Right hindlimb (tissue), 1 donor: ENCODE measurements around the gene LIF.

Experiments
- DNase-seq: peaks from one replicate; pipeline ENCODE4 v3.0.0-alpha.2; 2018

Gene LIF

DNA sequence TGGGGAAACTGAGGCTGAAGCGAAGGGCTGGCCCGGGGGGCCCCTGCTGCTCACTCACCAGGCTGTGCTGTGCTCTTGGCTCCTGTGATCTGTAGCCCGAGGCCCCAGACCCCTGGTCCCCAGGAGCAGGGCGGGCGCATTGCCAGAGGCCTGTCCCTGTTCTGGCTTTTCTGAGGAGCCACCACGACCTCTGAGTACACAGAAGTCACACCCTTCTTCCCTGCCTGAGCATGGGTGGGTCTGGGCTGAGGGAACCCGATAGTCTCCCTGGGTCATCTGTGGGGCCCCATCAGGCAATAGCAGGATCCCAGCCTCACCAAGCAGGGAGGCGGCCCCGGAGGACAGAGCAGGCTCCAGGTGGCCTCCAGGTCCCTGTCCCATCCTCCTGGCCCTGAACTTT lies 37.6 kb upstream of the LIF start:
- DNase-seq = no peak

DNA sequence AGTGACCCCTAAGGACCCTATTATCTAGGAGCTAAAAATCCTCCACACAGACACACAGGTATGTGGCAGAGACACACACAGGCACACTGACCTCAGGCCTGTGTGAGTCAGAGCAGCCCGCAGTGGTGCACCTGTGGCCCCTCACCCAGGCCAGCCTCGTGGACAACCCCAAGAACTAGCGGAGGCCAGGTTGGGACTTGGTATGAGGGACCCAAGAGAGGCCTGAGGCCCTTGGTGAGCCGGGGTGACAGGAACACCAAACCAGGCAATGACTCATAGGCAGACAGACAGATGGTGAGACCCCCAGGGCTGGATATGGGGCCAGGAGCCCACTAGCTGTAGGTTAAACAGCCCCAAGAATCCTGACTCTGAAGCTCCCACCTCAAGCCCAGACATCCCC lies 36.8 kb upstream of the LIF start:
- no peak for DNase-seq

DNA sequence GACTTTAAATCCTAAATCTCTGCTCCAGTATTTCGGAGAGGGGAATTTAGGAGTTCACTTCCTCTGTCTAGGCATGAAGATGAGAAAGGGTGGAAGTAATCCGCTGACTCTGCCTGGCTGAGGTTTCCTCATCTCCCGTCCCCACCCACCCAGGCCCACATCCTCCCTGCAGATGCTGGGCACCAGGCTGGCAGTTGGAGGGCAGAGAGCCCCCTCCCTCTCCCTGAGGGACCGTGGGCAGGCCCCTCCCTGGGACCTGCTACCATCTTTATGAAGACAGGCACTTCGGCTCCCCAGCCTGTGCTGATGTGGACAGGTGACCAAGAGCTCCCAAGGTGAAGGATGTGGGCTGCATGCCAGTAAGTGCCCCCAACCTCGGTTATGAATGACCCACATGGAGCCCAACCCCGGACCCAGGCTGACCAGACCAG lies 36.1 kb upstream of the LIF start:
- DNase-seq = no peak

DNA sequence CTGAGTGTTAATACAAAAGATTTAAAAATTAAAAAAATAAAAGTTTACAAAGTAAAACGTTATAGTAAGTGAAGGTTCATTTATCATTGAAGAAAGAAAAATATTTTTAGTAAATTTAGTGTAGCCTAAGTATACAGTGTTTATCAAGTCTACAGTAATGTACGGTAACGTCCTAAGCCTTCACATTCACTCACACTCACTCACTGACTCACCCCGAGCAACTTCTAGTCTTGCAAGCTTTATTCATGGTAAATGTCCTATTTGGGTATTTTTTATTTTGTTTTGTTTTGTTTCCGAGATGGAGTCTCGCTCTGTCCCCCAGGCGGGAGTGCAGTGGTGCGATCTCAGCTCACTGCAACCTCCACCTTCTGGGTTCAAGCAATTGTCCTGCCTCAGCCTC lies 33.9 kb upstream of the LIF start:
- no peak for DNase-seq

DNA sequence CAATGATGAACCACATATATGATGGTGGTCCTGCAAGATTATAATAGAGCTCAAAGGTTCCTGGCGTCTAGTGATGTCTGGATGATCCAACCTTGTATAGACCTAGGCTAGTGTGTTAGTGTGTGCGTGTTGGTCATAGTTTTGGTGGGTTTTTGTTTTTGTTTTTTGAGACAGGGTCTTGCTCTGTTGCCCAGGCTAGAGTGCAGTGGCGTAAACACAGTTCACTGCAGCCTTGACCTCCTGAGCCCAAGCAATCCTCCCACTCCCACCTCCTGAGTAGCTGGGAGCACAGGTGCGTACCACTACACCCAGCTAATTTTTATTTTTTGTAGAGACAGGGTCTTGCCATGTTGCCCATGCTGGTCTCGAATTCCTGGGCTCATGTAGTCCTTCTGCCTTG lies 33.4 kb upstream of the LIF start:
- no peak for DNase-seq

DNA sequence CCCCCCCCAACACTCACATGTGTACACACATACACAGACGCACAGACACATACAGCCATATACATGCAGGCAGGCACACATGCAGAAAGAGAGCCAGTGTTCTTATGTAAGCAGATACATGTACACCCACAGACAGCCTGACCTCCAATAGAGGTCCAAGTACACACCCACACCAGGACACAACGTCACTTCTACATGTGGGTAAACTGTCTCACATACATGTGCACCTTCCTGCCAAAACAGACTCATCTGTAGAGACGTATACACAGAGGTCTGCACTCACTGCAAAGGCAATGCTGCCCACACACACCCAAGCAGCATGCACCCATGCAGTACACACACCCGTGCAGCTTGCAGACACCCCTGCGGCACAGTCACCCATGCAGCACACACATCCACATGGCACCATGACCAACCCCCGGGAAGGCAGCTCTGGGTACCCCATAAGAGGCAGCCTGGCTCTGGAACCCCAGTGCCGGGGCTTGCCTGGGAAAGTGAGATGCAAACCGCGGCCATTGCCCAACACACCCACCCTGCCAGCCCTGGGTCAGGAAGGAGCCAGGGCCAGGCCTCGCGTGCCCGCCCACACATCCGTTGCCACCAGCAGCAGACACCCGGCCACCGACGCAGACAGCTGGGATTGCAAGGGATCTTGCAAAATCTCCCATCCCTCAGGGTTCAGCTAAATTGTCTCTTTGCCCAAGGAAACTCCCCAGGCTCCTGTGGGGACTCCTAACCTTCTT lies 32.7 kb upstream of the LIF start:
- no peak for DNase-seq

DNA sequence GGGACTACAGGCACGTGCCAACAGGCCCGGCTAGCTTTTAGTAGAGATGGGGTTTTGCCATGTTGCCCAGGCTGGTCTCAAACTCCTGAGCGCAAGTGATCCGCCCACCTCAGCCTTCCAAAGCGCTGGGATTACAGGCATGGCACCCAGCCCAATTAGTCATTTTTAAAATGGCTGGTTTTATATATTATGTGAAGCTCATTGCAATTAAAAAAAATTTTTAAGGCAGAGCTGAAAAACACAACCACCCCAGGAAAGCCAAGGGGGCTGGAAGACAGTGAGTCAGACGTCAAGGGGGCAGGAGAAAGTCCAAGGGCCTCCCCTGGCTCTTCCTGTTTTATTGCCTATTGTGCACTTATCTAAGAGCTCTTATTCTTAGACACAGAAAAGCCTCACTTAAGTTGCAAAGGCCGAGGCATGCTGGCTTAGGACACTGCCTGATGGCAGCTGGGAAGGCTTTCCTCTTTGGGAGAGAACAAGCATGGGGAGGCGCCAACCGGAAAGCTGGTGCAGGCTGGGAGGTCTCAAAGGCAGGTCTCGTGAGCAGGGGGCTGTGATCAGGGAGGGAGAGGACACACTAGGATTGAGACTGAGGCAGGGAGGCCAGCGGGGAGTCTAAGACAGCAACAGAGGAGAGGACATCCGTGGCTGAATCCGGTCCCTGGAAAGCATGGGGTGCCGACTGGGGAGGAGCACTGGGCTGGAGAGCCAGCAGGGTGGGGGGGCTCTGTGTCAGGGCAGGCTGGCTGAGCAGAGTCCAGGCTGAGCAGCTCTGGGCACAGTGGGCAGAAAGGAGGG lies 31.2 kb upstream of the LIF start:
- peak; percentile 39 for DNase-seq

DNA sequence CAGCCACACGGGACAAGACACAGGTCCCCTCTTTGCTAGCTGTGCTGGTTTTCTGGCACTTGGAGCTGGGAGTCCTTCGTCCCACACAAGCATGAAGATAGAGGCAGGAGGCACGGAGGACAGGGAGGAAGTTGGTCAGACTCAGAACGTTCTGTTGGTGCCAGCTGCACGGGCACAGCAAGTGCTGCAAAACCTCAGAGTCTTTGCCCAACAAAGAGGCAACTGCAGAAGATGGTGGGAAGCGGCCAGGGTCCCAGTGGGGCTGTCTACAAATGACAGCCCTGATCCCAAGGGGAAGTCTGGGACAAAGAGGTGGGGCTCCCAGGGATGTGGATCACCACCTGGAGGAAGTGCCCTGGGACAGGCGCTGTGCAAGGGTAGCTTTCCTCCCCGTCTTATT lies 29.5 kb upstream of the LIF start:
- DNase-seq = no peak

DNA sequence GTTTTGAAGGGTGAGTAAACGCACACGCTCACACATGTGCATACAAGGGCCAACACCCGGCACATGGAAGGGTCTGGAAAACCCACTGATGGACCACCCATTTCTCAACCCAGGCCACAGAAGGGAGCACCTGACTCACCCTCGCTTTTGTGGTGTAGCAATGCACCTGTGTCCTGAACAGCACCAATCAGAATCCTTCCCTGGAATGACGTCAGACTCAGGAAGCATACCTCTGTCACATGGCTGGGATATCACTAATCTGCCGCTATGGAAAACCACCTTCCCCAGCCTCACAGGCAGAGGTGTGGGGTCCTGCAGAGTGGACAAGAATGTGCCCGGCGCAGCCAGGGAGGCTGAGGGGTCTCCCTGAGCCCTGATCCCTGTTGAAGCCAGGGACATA lies 29.1 kb upstream of the LIF start:
- DNase-seq = no peak

DNA sequence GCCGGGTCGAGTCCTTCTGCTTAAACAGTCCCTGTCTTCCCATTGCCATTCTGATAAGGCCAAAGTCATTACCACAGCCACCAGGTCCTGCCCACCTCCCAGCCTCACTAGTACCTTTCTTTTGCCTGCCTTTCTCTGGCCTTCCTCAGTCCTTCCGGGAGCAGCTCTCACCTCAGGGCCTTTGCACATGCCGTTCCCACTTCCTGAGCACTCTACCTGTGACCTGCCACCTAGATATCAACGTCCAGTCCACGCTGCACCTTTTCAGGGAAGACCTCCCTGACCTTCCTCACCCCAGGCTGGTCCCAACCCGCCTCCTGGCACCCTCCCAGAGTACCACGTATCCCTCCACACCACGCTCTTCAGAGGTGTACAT lies 27.9 kb upstream of the LIF start:
- DNase-seq = no peak

DNA sequence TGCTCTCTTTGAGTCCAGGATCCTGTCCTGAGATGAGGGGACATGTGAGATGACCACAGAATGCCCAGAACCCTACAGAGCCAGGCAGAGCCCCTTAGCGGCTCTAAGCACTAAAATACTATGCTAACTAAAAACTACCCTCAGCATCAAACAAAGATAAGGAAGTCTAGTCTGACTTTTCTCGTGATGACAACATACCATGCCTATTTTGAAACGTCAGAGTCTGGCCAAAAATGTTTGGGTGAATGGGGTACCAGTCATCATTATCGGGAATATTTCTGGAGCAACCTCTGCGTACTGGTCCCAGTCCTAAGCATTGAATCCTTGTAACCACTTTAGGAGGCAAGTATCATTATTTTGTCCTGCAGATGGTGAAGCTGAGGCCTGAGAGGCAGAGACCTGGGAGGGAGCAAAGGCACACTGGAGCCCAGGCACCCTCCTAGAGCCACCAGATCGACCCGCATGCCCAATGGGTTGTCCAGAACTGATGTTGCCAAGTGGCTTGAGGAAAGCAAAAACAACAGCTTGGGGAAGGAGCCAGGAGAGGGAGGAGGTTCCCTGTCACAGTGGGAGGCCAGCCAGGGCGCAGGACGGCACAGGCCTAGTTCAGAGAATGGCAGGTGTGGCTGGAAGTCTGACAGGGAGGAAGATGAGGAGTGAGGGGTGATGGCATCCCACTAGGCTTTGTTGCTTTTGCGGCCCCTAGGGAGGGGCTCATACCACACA lies 27.3 kb upstream of the LIF start:
- no peak for DNase-seq

DNA sequence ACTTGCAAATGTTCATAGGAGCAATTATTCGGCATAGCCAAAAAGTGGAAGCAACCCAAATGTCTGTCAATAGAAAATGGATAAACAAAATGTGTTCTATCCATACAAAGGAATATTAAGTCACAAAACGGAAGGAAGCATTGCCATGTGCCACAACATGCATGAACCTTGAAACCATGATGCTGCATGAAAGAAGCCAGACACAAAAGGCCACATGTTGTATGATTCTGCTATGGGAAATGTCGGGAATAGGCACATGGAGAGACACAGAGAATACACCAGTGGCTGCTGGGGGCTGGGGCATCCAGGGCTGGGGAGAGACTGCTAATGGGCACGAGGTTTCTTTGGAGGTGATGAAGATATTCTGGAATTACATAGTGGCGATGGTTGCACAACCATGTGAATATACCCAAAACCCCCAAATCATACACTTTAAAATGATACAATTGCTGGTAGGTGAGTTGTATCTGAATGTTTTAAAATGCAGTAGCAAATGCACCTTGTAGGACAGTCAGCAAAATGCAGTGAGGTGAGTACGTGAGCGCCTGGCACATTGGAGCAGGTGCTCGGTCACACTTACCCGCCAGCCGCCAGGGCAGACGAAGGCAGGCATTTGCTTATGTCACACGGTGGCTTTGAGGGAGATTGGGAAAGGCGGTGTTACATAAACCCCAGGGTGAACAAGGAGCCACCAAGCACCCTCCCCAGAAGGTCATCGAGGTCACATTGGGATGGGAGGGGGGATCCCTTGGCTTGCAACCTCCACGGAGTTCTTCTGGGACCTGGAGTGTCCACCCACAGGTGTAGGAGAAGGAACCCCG lies 26.4 kb upstream of the LIF start:
- DNase-seq = no peak

DNA sequence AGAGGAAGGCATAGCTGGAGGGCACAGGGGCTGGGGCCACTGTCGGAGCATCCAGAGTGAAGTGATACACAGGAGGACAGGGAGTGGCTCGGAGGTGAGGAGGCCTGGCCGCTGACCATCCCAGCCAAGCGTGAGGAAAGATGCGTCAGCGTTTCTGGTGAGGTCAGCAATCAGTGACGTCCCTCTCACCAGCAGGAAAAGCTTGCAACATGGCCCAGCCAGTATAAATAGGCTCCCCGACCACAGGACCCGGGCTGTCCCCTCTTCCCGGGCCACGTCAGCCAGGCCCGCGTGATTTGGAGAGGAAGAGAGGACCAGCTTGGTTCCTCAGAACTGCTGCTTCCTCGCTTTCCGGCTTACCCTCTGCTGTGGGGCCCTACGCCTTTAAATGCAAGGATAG lies 24.3 kb upstream of the LIF start:
- no peak for DNase-seq

DNA sequence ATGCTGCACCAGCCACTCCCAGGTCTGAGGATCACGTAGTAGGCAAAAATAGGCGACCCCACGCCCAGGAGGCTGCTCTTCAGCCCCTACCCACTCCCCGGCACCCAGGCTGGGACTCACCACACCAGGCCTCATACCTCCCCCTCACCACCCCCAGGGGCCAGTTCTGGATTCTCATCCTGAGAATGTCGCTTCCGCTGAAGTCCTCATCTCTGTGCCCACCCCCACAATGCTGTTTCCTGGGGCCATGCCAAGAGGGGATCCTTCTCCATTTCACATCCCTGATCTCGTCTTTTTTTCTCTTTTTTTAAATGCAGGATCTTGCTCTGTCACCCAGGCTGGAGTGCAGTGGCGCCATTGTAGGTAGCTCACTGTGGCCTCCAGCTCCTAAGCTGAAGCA lies 21.8 kb upstream of the LIF start:
- no peak for DNase-seq

DNA sequence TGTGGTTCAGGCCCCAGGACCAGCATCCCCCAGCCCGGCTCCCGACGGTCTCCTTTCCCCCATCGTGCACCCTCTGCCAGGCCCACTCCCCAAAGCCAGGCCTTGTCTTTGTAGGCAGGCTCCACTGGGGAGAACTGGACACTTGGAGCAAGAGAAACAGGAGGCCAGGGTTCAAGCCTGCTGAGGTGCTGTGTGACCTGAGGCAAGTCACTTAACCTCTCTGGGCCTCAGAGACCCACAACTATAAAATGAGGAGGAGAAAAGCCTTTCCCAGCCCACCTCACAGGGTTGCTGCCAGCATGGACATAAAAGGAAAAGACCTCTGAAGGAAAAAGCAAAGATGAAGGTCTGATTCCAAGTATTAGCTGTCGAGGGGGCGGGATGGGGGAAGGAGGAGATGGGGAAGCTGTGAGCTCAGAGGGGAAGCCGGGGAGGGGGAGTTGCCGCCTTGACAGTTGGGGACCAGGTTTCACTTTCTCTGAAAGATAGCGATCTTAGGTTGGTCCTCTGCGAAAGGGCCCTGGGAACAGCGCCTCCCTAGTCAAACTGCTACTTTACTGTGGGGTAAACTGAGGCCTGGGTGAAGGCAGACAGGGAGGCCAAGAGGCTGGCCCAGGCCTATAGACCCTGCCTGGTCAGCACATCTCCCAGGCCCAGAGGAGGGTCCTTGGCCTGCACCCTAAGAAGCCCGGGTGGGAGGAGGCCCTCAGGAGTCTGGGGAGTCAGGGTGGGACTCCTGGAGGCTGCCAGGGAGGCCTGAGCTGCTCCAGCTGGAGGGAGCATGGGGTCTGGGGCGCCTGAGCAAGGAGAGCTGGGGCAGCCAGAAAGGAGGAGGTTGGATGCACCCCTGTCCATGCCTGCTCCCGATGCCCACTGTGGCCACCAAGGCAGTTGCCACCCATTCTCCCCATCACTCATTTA lies 21.1 kb upstream of the LIF start:
- DNase-seq = no peak

DNA sequence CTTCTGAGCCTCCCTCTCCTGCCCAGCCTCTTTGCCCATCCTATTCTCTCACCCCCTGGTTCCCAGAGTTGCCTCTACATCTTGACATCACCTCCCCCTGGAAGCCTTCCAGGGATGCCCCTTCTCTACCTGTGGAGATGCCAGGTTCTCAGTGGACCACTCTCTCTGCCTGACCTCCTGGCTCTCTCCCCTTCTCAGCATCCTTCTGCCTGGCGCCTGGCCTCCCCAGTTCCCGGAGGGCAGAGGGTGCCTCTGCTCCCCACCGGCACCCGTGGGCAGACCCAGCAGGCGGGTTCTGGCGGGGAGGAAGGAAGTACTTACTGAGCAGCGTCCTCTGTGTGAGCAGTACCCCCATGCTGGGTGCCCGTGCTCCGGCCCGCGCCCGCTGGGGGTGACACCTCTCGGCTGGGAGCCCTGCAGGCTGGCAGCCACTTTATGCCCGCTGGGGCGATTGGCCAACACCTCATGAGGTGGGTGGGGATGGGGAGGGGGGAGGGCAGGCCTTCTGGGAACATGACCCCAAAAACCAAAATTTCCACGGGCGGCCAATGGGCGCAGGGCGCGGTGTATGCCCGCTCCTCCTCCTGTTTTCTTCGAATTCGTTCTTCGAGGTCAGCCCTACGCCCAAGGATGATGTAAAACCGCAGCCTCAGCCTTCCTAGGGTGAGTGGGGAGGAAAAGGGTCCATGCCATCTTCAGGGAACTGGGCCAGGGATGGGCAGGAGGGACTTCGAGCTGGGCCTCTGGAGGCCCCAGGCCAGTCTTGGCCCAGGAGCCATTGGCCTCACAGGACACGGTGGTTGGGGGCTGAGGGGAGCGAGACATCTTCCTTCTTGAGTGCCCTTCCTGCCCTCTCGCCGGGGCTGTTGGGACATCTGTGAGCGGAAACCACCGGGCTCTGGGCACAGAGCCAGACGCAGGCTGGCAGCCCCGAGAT lies 20.2 kb upstream of the LIF start, which contains the start of gene OSM:
OSM (minus strand) TSS at position 407 of the 937 bp plus-strand sequence; CDS start at position 355, 52 bp downstream.
- DNase-seq = no peak

DNA sequence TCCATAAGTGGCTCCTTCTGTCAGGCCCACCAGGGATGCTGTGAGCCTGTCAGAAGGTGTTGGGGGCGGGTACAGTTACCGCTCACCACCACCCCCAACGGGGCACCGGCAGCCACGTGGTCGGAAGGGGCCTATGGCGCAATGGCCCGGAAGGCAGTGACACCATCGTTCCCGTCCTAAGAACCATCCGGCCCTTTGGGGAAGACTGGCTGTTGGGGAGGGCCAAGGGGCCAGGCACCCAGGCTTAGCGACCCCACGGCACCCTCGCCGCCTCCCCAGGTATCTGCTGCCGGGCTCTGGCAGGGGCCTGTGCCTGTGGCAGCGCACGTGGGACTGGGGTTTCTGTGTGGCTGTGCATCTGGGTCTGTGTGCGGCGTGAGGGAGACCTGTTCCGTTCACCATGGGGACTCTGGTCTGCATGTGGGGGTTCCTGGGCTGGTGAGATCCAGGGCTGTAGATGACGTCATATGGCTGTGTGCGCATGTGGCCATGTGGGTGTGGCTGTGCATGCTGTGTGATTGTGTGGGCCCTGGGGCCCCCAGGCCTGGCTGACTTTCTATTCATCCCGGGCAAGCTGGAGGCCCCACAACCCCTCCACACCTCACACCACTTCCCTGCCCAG lies 19.4 kb upstream of the LIF start:
- DNase-seq = no peak

DNA sequence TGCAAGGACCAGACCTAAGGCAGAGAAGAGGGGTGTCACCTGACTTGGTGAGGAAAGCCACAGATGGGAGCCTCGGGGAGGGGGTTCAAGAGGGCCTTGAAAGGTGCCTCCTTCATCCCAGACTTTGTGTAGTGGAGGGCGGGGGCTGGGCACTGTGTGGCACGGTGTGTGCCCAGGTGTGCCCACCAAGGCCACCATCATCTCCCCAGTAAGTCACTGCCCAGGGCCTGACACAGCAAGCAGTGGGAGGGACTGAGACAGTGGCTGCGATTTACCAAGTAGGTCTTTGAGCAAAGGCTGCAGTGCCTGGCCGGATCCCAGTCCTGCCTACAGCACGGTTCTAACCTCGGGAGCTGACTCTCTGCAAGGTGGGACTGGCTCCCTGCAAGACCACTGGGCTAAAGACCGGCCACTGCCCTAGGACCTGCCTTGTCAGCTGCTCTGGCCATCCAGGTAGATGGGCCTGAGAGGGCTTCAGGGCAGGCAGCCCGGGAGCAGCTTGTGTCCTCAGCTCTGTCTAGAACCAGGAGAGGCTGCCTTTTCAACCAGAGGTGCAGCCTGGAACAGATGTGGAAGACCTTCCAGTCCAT lies 18.7 kb upstream of the LIF start:
- DNase-seq = no peak

DNA sequence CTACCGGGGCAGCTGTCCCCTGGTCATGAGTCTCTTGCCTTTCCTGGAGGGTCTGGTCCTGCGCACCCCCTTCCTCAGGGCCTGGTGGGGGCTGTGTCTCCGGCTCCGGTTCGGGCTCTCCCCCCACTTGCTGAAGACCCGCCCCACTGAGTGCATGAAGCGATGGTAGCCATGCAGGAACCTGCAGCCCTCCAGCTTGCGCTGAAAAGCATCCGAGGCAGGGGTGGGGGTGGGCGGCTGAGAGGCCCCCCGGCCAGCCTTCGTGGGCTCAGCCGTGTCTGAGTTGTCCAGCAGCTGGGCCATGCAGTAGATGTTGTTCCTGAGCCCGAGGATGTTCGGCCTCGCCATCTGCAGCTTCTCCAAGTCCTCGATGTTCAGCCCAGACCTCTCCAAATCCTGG lies 17.3 kb upstream of the LIF start:
- no peak for DNase-seq
